HepG2 (cell line): ENCODE data around the gene UBR1. TPM values are rescaled to one million over a fixed set of nuclear protein-coding genes. Genes with fewer than 3 reads are reported as not detected.

Experiments
- NPAS2 ChIP-seq: sonication (generic); formaldehyde crosslinking; IDR thresholded peaks from 2 replicates; pipeline ENCODE4 v1.8.0; 2022; ENCODE audit warnings: mild to moderate bottlenecking, missing genetic modification reagents, borderline replicate concordance
- ZNF761 ChIP-seq: sonication (generic); formaldehyde crosslinking; conservative IDR thresholded peaks from 2 replicates; pipeline ENCODE4 v1.4.0; 2020; ENCODE audit warnings: mild to moderate bottlenecking, missing genetic modification reagents
- ZNF776 ChIP-seq: sonication (generic); formaldehyde crosslinking; IDR thresholded peaks from 2 replicates; pipeline ENCODE4 v1.4.0; 2020; ENCODE audit warnings: mild to moderate bottlenecking, missing genetic modification reagents
- polyA plus RNA-seq, 8 experiments: library from polyadenylated mRNA; depleted of rRNA in 3 of 8; stranded (reverse) in 7 of 8; unstranded in 1 of 8; fragments of >200 nt; fragmentation: Illumina TruSeq in 4 of 8; extraction: Trizol in 4 of 8; gene quantifications; 2 replicates each; pipeline versions ENCODE4 v1.2.1 to v1.2.3, GENCODE V29; 2011 to 2016; ENCODE audit warnings: low read depth in 4 of 8, missing spikeins in 1 of 8, mixed read lengths in 1 of 8; ENCODE audit not compliant: insufficient read depth in 1 of 8
- total RNA-seq, 5 experiments: library from RNA; depleted of rRNA; stranded (reverse); fragments of >200 nt; fragmentation: Illumina TruSeq; extraction: Trizol; gene quantifications; 2 replicates each; pipeline ENCODE4 v1.2.3, GENCODE V29; 2016; ENCODE audit warnings: low read depth in 1 of 5
- TF ChIP-seq, protein P1 (sequence below): sonication (generic); formaldehyde crosslinking; IDR thresholded peaks from 2 replicates; pipeline ENCODE4 v1.4.0; 2020; ENCODE audit warnings: mild to moderate bottlenecking, missing genetic modification reagents
- TF ChIP-seq, protein P2 (sequence below): sonication (generic); formaldehyde crosslinking; IDR thresholded peaks from 2 replicates; pipeline ENCODE4 v1.5.0; 2020; ENCODE audit warnings: mild to moderate bottlenecking, missing genetic modification reagents
- TF ChIP-seq, protein P3 (sequence below): sonication (generic); formaldehyde crosslinking; IDR thresholded peaks from 2 replicates; pipeline ENCODE4 v1.9.0; 2021; ENCODE audit warnings: missing genetic modification reagents, mild to moderate bottlenecking, borderline replicate concordance
- TF ChIP-seq, protein P4 (sequence below): sonication (generic); formaldehyde crosslinking; IDR thresholded peaks from 2 replicates; pipeline ENCODE4 v1.4.0; 2020; ENCODE audit warnings: missing genetic modification reagents

The UBR1 gene
- total and polyA plus RNA-seq, 2 of the 13 experiments (the other 11 are each of a cell fraction or from before 2014, with no cell fraction given): 6.4 to 18.0 TPM

DNA sequence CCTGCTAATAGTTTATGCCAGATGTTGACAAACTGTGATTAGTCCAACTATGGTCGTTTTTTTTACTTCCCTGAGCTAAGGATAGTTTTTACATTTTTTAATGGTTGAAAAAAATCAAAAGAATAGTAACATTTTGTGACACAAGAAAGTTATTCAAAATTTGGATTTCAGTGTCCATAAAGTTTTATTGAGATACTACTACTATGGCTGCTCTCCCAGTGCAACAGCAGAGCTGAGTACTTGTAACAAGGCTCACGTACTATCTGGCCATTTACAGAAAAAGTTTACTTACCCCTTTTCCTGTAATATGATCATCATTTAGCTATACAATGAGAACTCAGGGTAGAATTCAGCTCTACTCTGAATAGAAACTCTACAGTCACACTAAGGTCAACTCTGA is 16.0 kb upstream of the UBR1 start (continued):
- TF ChIP-seq, protein P1, sequence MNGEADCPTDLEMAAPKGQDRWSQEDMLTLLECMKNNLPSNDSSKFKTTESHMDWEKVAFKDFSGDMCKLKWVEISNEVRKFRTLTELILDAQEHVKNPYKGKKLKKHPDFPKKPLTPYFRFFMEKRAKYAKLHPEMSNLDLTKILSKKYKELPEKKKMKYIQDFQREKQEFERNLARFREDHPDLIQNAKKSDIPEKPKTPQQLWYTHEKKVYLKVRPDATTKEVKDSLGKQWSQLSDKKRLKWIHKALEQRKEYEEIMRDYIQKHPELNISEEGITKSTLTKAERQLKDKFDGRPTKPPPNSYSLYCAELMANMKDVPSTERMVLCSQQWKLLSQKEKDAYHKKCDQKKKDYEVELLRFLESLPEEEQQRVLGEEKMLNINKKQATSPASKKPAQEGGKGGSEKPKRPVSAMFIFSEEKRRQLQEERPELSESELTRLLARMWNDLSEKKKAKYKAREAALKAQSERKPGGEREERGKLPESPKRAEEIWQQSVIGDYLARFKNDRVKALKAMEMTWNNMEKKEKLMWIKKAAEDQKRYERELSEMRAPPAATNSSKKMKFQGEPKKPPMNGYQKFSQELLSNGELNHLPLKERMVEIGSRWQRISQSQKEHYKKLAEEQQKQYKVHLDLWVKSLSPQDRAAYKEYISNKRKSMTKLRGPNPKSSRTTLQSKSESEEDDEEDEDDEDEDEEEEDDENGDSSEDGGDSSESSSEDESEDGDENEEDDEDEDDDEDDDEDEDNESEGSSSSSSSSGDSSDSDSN (CRISPR knock-in tag): no peak
- TF ChIP-seq, protein P2, sequence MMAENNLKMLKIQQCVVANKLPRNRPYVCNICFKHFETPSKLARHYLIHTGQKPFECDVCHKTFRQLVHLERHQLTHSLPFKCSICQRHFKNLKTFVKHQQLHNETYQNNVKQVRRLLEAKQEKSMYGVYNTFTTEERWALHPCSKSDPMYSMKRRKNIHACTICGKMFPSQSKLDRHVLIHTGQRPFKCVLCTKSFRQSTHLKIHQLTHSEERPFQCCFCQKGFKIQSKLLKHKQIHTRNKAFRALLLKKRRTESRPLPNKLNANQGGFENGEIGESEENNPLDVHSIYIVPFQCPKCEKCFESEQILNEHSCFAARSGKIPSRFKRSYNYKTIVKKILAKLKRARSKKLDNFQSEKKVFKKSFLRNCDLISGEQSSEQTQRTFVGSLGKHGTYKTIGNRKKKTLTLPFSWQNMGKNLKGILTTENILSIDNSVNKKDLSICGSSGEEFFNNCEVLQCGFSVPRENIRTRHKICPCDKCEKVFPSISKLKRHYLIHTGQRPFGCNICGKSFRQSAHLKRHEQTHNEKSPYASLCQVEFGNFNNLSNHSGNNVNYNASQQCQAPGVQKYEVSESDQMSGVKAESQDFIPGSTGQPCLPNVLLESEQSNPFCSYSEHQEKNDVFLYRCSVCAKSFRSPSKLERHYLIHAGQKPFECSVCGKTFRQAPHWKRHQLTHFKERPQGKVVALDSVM (CRISPR knock-in tag): no peak
- TF ChIP-seq, protein P3, sequence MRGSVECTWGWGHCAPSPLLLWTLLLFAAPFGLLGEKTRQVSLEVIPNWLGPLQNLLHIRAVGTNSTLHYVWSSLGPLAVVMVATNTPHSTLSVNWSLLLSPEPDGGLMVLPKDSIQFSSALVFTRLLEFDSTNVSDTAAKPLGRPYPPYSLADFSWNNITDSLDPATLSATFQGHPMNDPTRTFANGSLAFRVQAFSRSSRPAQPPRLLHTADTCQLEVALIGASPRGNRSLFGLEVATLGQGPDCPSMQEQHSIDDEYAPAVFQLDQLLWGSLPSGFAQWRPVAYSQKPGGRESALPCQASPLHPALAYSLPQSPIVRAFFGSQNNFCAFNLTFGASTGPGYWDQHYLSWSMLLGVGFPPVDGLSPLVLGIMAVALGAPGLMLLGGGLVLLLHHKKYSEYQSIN (CRISPR knock-in tag): no peak
- TF ChIP-seq ZNF761 (no peak), ZNF776 (CRISPR knock-in tag) (no peak), NPAS2 (CRISPR knock-in tag) (no peak)
- TF ChIP-seq, protein P4, sequence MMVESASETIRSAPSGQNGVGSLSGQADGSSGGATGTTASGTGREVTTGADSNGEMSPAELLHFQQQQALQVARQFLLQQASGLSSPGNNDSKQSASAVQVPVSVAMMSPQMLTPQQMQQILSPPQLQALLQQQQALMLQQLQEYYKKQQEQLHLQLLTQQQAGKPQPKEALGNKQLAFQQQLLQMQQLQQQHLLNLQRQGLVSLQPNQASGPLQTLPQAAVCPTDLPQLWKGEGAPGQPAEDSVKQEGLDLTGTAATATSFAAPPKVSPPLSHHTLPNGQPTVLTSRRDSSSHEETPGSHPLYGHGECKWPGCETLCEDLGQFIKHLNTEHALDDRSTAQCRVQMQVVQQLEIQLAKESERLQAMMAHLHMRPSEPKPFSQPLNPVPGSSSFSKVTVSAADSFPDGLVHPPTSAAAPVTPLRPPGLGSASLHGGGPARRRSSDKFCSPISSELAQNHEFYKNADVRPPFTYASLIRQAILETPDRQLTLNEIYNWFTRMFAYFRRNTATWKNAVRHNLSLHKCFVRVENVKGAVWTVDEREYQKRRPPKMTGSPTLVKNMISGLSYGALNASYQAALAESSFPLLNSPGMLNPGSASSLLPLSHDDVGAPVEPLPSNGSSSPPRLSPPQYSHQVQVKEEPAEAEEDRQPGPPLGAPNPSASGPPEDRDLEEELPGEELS (CRISPR knock-in tag): no peak
